Endothelial cell of umbilical vein (primary cell): ENCODE data around the gene INPP5B. TPM values are rescaled to one million over a fixed set of nuclear protein-coding genes. Genes with fewer than 3 reads are reported as not detected.

Experiments
- BruUV-seq: library from RNA; stranded (reverse); fragments of 400-500 nt; replicated peaks from 2 replicates; lab custom pipeline; 2021; lab: Mats Ljungman, UMichigan
- CTCF ChIA-PET: fragments of 300-600, 350-600 bp; sonication (Branson Sonifier 250); formaldehyde crosslinking; loops from one replicate; lab custom pipeline; 2021; ENCODE audit warnings: antibody characterized with exemption, inconsistent platforms; lab: Charles Lee
- POLR2A ChIA-PET: fragments of 300-600, 350-600 bp; sonication (Branson Sonifier 250); formaldehyde crosslinking; loops from one replicate; lab custom pipeline; 2021; ENCODE audit warnings: antibody characterized with exemption, inconsistent platforms; lab: Charles Lee
- DNase-seq: peaks from one replicate; pipeline ENCODE4 v3.0.0-alpha.2; 2011; ENCODE audit warnings: low read depth, low spot score
- FAIRE-seq: peaks from 2 replicates; lab custom pipeline; 2011; peaks lifted over from hg19 to GRCh38; lab: Jason Lieb, UNC
- H2AFZ ChIP-seq: 2 replicates; pipeline ENCODE4 v1.6.0; 2012; ENCODE audit warnings: low read depth, low read length, control low read depth, inconsistent platforms
- H3K27ac ChIP-seq: 2 replicates; pipeline ENCODE4 v1.5.1; 2011; ENCODE audit warnings: low read depth, mild to moderate bottlenecking, control low read depth, low read length, moderate library complexity; ENCODE audit not compliant: insufficient read depth
- H3K27me3 ChIP-seq, 2 experiments: 2 replicates each; pipeline versions ENCODE4 v1.6.0 to v1.6.1; 2011; ENCODE audit warnings: low read length in 2 of 2, mixed read lengths in 1 of 2; ENCODE audit not compliant: control insufficient read depth in 2 of 2, insufficient read depth in 2 of 2
- H3K36me3 ChIP-seq, 2 experiments: 2 replicates in 1 of 2; 3 replicates in 1 of 2; pipeline ENCODE4 v1.5.1; 2011; ENCODE audit warnings: low read length in 2 of 2, mild to moderate bottlenecking in 1 of 2, moderate library complexity in 1 of 2; ENCODE audit not compliant: control insufficient read depth in 2 of 2, insufficient read depth in 2 of 2; ENCODE audit errors: extremely low read depth in 1 of 2
- H3K4me1 ChIP-seq: 3 replicates; pipeline ENCODE4 v1.5.1; 2011; ENCODE audit warnings: mild to moderate bottlenecking, low read length; ENCODE audit not compliant: control insufficient read depth, insufficient read depth; ENCODE audit errors: extremely low read depth
- H3K4me2 ChIP-seq: 2 replicates; pipeline ENCODE4 v1.6.1; 2011; ENCODE audit warnings: low read length, control low read depth, mixed read lengths; ENCODE audit not compliant: insufficient read depth
- H3K4me3 ChIP-seq, 3 experiments: fragments of 200-600 bp in 1 of 3; sonication (generic), shearing (Covaris generic) in 1 of 3; replicated peaks in 1 of 3; 2 replicates each; pipeline ENCODE4 v1.5.1; 2011 to 2016; ENCODE audit warnings: control low read depth in 3 of 3, low read length in 3 of 3, mild to moderate bottlenecking in 2 of 3, inconsistent platforms in 1 of 3, low read depth in 1 of 3, moderate library complexity in 1 of 3; ENCODE audit not compliant: insufficient read depth in 1 of 3
- H3K79me2 ChIP-seq: 2 replicates; pipeline ENCODE4 v1.6.0; 2012; ENCODE audit warnings: low read length, inconsistent platforms; ENCODE audit not compliant: control insufficient read depth, insufficient read depth
- H3K9ac ChIP-seq: replicated peaks from 2 replicates; pipeline ENCODE3; 2011; ENCODE audit warnings: low read length, control low read depth; ENCODE audit not compliant: insufficient read depth; ENCODE audit errors: extremely low read depth
- H3K9me1 ChIP-seq: replicated peaks from 3 replicates; pipeline ENCODE4 v1.6.0; 2011; ENCODE audit warnings: mild to moderate bottlenecking, low read length; ENCODE audit not compliant: control insufficient read depth, insufficient read depth; ENCODE audit errors: extremely low read depth
- H3K9me3 ChIP-seq: replicated peaks from 2 replicates; pipeline ENCODE4 v1.5.1; 2012; ENCODE audit warnings: low read length, inconsistent platforms; ENCODE audit not compliant: control insufficient read depth, insufficient read depth
- H4K20me1 ChIP-seq: replicated peaks from 2 replicates; pipeline ENCODE3; 2011; ENCODE audit warnings: mild to moderate bottlenecking, low read length; ENCODE audit not compliant: control insufficient read depth, insufficient read depth; ENCODE audit errors: extremely low read depth
- EZH2 ChIP-seq: IDR thresholded peaks from 2 replicates; pipeline ENCODE4 v1.6.1; 2012; ENCODE audit warnings: borderline replicate concordance, low read depth, mild to moderate bottlenecking, moderate library complexity, low read length, inconsistent platforms; ENCODE audit not compliant: severe bottlenecking
- FOS ChIP-seq: IDR thresholded peaks from 2 replicates; pipeline ENCODE4 v1.6.1; 2011; ENCODE audit warnings: mild to moderate bottlenecking, low read length, moderate library complexity, borderline replicate concordance; ENCODE audit not compliant: insufficient read depth
- GATA2 ChIP-seq: IDR thresholded peaks from 2 replicates; pipeline ENCODE4 v1.7.0; 2011; ENCODE audit warnings: low read depth, mild to moderate bottlenecking, moderate library complexity, mixed read lengths, low read length; ENCODE audit not compliant: insufficient read length, insufficient read depth
- JUN ChIP-seq: IDR thresholded peaks from 2 replicates; pipeline ENCODE4 v1.6.1; 2011; ENCODE audit warnings: borderline replicate concordance, low read depth; ENCODE audit not compliant: insufficient read length, insufficient read depth
- MYC ChIP-seq: IDR thresholded peaks from one replicate; pipeline ENCODE4 v1.6.1; 2011; ENCODE audit warnings: mild to moderate bottlenecking, low read depth, low read length
- POLR2A ChIP-seq: IDR thresholded peaks from 2 replicates; pipeline ENCODE4 v1.6.1; 2012; ENCODE audit warnings: low read depth, mild to moderate bottlenecking, control low read depth, low read length
- POLR2AphosphoS5 ChIP-seq: IDR thresholded peaks from 2 replicates; pipeline ENCODE4 v1.6.1; 2012; ENCODE audit warnings: low read depth, mild to moderate bottlenecking, control low read depth, low read length, moderate library complexity; ENCODE audit not compliant: insufficient read depth
- dilution Hi-C: fragments of 300-500 bp; cut with MboI; formaldehyde crosslinking; loops from one replicate; pipeline ENCODE4 v1.15.0; 2019; ENCODE audit warnings: low sequenced_read_pairs; ENCODE audit not compliant: extremely low pct_ligation_motif_present
- intact Hi-C: fragments of 100-400 bp; cut with micrococcal nuclease; formaldehyde crosslinking; loops from one replicate; pipeline ENCODE4 v1.10.0; 2022
- polyA plus RNA-seq, 4 experiments: library from polyadenylated mRNA; depleted of rRNA in 3 of 4; stranded (reverse) in 3 of 4; unstranded in 1 of 4; fragments of >200 nt; gene quantifications; 2 replicates each; pipeline versions ENCODE4 v1.2.1 to v1.2.3, GENCODE V29; 2011 to 2012; ENCODE audit warnings: missing spikeins in 1 of 4
- total RNA-seq: library from RNA; stranded (reverse); gene quantifications from 2 replicates; pipeline ENCODE4 v1.2.3, GENCODE V29; 2021
- TF ChIP-seq, protein P1 (sequence below): IDR thresholded peaks from 2 replicates; pipeline ENCODE4 v1.6.1; 2011; ENCODE audit not compliant: insufficient read depth, insufficient read length
- TF ChIP-seq, protein P2 (sequence below), 2 donors: IDR thresholded peaks; 1 replicate in 1 of 2; 2 replicates in 1 of 2; pipeline ENCODE4 v1.5.1; 2011; ENCODE audit warnings: low read length in 2 of 2, mild to moderate bottlenecking in 2 of 2, moderate library complexity in 2 of 2, control low read depth in 1 of 2, inconsistent platforms in 1 of 2, low read depth in 1 of 2; ENCODE audit not compliant: insufficient read depth in 1 of 2; ENCODE audit errors: extremely low read depth in 1 of 2

INPP5B gene
- total and polyA plus RNA-seq, 2 donors (not counting 3 experiments of a cell fraction or from before 2014, with no cell fraction given), result 7.4 to 14.7 TPM

DNA sequence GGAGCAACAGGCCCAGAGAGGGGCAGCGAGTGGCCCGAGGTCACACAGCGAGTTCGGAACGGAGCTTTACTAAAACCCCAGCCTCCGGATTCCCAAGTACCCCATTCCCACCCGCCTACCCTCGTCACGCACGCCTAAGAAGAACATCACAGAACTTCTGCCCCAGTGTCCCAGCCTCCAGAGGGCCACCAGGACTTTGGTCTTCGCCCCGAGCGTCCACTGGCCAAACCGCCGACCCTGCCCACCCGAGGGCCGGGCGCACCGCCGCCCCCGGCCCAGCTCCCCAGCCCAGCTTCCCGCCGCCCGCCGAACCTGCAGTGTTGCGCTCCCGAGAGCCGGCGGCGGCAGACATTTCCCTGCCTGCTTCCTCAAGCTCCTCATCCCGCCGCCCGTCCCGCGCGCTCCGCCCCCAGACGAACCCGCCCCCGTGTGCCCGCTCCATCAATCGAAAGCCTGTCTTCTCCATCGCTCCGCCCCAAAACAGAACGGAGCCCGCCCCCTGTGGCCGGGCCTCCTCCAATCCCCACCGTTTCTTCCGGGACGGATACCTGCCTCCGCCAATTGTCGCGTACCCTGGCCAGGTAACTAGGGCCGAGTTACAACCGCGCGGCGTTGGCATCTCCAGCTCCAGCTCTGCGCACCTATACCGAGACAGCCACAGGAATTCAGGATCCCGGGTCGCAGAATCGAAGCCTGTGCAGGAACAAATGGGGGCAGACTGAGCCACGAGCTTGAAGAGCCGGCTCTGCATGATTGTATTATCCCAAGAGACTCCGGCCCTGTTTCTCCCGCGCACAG, 15.3 kb downstream of the INPP5B start:
- peak overlapping the region; percentile 92 for H2AFZ ChIP-seq
- H4K20me1 ChIP-seq, result no peaks in the 10 kb centered on the region
- H3K9ac ChIP-seq, result peak overlapping the region; percentile 71
- TF ChIP-seq POLR2AphosphoS5, result peak; percentile 30
- TF ChIP-seq FOS, result no peak
- peak overlapping the region; percentile 29 for H3K27ac ChIP-seq
- ChIA-PET POLR2A (interaction anchor here (0.9 kb wide), 1 partner anchor 457 kb away, joined by 3 read pairs; the partner anchor contains the start of gene ZC3H12A), CTCF (interaction anchor here (0.9 to 1.6 kb wide), 8 partner anchors 8 to 140 kb away, joined by 3 to 5 read pairs (median 4); partner anchors contain the start of gene INPP5B)
- DNase-seq (peak; percentile 98), FAIRE-seq (peak; percentile 97)
- peaks cover 10% of the 10 kb centered on the region for H3K4me1 ChIP-seq
- no TSS peak for BruUV-seq
- peak overlapping the region; percentile 93 for H3K4me2 ChIP-seq
- H3K4me3 ChIP-seq, result peak overlapping the region; percentile 72 to 78 (median 74)
- intact Hi-C loops (loop anchor here (1.0 to 5.0 kb wide), 4 partner anchors 15 to 239 kb away; partner anchors contain the start of genes C1orf122, CDCA8 and YRDC), dilution Hi-C loops (no loop called here)
- H3K27me3 ChIP-seq, result no peaks in the 10 kb centered on the region
- H3K79me2 ChIP-seq, result peaks cover 4% of the 10 kb centered on the region
- peaks cover 0 to under 1% of the 10 kb centered on the region in 2 experiments for H3K36me3 ChIP-seq
- no peaks in the 10 kb centered on the region for H3K9me1 ChIP-seq
- no peaks in the 10 kb centered on the region for H3K9me3 ChIP-seq

DNA sequence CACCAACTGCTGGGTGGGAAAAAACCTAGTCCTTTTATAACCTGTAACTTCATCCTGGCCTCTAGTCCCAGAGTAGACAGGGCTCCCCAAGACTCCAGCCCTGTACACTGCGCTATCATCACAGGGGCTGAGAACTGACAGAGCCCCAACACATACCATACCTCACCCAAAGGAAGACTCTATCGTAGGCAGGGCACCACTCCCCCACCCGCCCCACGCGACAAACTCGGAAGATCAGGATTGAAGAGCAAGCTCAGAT, 15.8 kb downstream of the INPP5B start:
- intact Hi-C loops (loop anchor here (1.0 to 5.0 kb wide), 4 partner anchors 15 to 239 kb away; partner anchors contain the start of genes C1orf122, CDCA8 and YRDC), dilution Hi-C loops (no loop called here)
- DNase-seq, result no peak
- peak overlapping the region; percentile 88 for H2AFZ ChIP-seq
- peak overlapping the region; percentile 93 for H3K4me2 ChIP-seq
- FAIRE-seq, result no peak
- H4K20me1 ChIP-seq, result no peaks in the 10 kb centered on the region
- no peaks in the 10 kb centered on the region for H3K9me1 ChIP-seq
- peak overlapping the region; percentile 71 for H3K9ac ChIP-seq
- no peaks in the 10 kb centered on the region for H3K9me3 ChIP-seq
- ChIA-PET CTCF (interaction anchor here (0.9 to 1.6 kb wide), 8 partner anchors 8 to 141 kb away, joined by 3 to 5 read pairs (median 4); partner anchors contain the start of gene INPP5B), POLR2A (interaction anchor here (0.9 kb wide), 1 partner anchor 456 kb away, joined by 3 read pairs; the partner anchor contains the start of gene ZC3H12A)
- H3K27ac ChIP-seq, result peak overlapping the region; percentile 29
- TF ChIP-seq JUN (no peak), MYC (no peak), EZH2 (no peak), POLR2AphosphoS5 (no peak), FOS (no peak), POLR2A (no peak), GATA2 (no peak)
- TF ChIP-seq, protein P1, sequence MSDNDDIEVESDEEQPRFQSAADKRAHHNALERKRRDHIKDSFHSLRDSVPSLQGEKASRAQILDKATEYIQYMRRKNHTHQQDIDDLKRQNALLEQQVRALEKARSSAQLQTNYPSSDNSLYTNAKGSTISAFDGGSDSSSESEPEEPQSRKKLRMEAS, result no peak
- TF ChIP-seq, protein P2, sequence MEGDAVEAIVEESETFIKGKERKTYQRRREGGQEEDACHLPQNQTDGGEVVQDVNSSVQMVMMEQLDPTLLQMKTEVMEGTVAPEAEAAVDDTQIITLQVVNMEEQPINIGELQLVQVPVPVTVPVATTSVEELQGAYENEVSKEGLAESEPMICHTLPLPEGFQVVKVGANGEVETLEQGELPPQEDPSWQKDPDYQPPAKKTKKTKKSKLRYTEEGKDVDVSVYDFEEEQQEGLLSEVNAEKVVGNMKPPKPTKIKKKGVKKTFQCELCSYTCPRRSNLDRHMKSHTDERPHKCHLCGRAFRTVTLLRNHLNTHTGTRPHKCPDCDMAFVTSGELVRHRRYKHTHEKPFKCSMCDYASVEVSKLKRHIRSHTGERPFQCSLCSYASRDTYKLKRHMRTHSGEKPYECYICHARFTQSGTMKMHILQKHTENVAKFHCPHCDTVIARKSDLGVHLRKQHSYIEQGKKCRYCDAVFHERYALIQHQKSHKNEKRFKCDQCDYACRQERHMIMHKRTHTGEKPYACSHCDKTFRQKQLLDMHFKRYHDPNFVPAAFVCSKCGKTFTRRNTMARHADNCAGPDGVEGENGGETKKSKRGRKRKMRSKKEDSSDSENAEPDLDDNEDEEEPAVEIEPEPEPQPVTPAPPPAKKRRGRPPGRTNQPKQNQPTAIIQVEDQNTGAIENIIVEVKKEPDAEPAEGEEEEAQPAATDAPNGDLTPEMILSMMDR (IDR thresholded peaks at IDR 0.05; ENCODE audit: extremely low read depth in 1 of 2, insufficient read depth in 1 of 2, low read depth in 1 of 2, low read length in 2 of 2), result no peak
- H3K4me1 ChIP-seq, result peaks cover 10% of the 10 kb centered on the region
- H3K79me2 ChIP-seq, result peaks cover 4% of the 10 kb centered on the region
- peak overlapping the region; percentile 72 to 78 (median 74) for H3K4me3 ChIP-seq
- H3K36me3 ChIP-seq, result no peaks in the 10 kb centered on the region
- BruUV-seq, result TSS peak; percentile 9
- no peaks in the 10 kb centered on the region for H3K27me3 ChIP-seq
